Ecto neural progenitor cell (in vitro differentiated cells): Measurements from ENCODE around the gene YIPF4.
"Not testable (repeated sequence)": the region's sequence is repeated elsewhere in the genome, so short reads cannot be mapped to it uniquely, and the experiment has no call there.

ENCODE experiments used
- DNase-seq: peaks from one replicate; pipeline ENCODE4 v3.0.0-alpha.2; 2018; ENCODE audit warnings: low spot score

The YIPF4 gene

GRCh38 chr2:32277674-32278477, at the start of gene YIPF4:
Gene YIPF4 (plus strand): TSS chr2:32277904. CDS start chr2:32278156, 252 bp downstream.
- peak; percentile 94 for DNase-seq

- no peak for DNase-seq
Observed at GRCh38 chr2:32228181-32228580, 49.5 kb upstream of the YIPF4 start.

GRCh38 chr2:32229635-32230034, 48.1 kb upstream of the YIPF4 start:
- DNase-seq: no peak

GRCh38 chr2:32231959-32232358, 45.7 kb upstream of the YIPF4 start:
- DNase-seq: no peak

- peak; percentile 57 for DNase-seq
Observed at GRCh38 chr2:32235315-32235714, 42.4 kb upstream of the YIPF4 start.

- DNase-seq: no peak
Observed at GRCh38 chr2:32237488-32237887, 40.2 kb upstream of the YIPF4 start.

- DNase-seq: no peak
Observed at GRCh38 chr2:32237996-32238395, 39.7 kb upstream of the YIPF4 start.

GRCh38 chr2:32242331-32242730, 35.4 kb upstream of the YIPF4 start:
- DNase-seq: no peak

- no peak for DNase-seq
Observed at GRCh38 chr2:32246911-32247310, 30.8 kb upstream of the YIPF4 start.

- no peak for DNase-seq
Observed at GRCh38 chr2:32248299-32248698, 29.4 kb upstream of the YIPF4 start.

- DNase-seq: no peak
Observed at GRCh38 chr2:32249731-32250236, 27.9 kb upstream of the YIPF4 start.

GRCh38 chr2:32250290-32250689, 27.4 kb upstream of the YIPF4 start:
- no peak for DNase-seq

GRCh38 chr2:32258242-32258641, 19.5 kb upstream of the YIPF4 start:
- no peak for DNase-seq

GRCh38 chr2:32260376-32260775, 17.3 kb upstream of the YIPF4 start:
- DNase-seq: no peak

GRCh38 chr2:32262105-32262504, 15.6 kb upstream of the YIPF4 start:
- DNase-seq: no peak

GRCh38 chr2:32264422-32265105, 13.1 kb upstream of the YIPF4 start, which contains the start of gene NLRC4:
Gene NLRC4 (minus strand): TSS chr2:32264886. CDS start chr2:32256775, 8,111 bp downstream.
- no peak for DNase-seq

GRCh38 chr2:32271063-32271462, 6.6 kb upstream of the YIPF4 start:
- DNase-seq: no peak

- DNase-seq: no peak
Observed at GRCh38 chr2:32272279-32272678, 5.4 kb upstream of the YIPF4 start.

- DNase-seq: no peak
Observed at GRCh38 chr2:32274289-32274688, 3.4 kb upstream of the YIPF4 start.

- DNase-seq: not testable (repeated sequence)
Observed at GRCh38 chr2:32275790-32276189, 1.9 kb upstream of the YIPF4 start.

GRCh38 chr2:32277363-32277673, 386 bp upstream of the YIPF4 start:
- DNase-seq: no peak

GRCh38 chr2:32278478-32278853, 762 bp downstream of the YIPF4 start:
- DNase-seq: no peak

- no peak for DNase-seq
Observed at GRCh38 chr2:32284321-32284720, 6.6 kb downstream of the YIPF4 start.
